Pons (tissue), 1 donor: ENCODE data around the gene RGS12.

Experiments
- DNase-seq: peaks from one replicate; pipeline ENCODE4 v3.0.0-alpha.2; 2016; ENCODE audit warnings: low spot score

Gene RGS12

GRCh38 chr4:3335385-3335784 lies 42.6 kb downstream of the RGS12 start:
- no peak for DNase-seq

- DNase-seq = no peak
Measured at GRCh38 chr4:3335982-3336381, 43.2 kb downstream of the RGS12 start.

- no peak for DNase-seq
Measured at GRCh38 chr4:3336382-3337356, 43.8 kb downstream of the RGS12 start.

- no peak for DNase-seq
Measured at GRCh38 chr4:3337357-3337732, 44.5 kb downstream of the RGS12 start.

GRCh38 chr4:3337811-3338210 lies 45.0 kb downstream of the RGS12 start:
- no peak for DNase-seq

GRCh38 chr4:3338321-3338838 lies 45.6 kb downstream of the RGS12 start:
- DNase-seq = no peak

GRCh38 chr4:3338976-3339531 lies 46.2 kb downstream of the RGS12 start:
- DNase-seq = no peak

GRCh38 chr4:3339577-3339976 lies 46.8 kb downstream of the RGS12 start:
- DNase-seq = no peak

GRCh38 chr4:3340038-3340699 lies 47.3 kb downstream of the RGS12 start:
- DNase-seq = no peak

- DNase-seq = no peak
Measured at GRCh38 chr4:3340700-3341083, 47.9 kb downstream of the RGS12 start.

- DNase-seq = no peak
Measured at GRCh38 chr4:3341760-3342159, 48.9 kb downstream of the RGS12 start.

- DNase-seq = peak; percentile 15
Measured at GRCh38 chr4:3342182-3342854, 49.5 kb downstream of the RGS12 start.
